Renal cortical epithelial cell (primary cell): ENCODE results near the gene MACO1. TPM values are rescaled to one million over a fixed set of nuclear protein-coding genes. Genes with fewer than 3 reads are reported as not detected.
"Not testable (repeated sequence)": the region's sequence is repeated elsewhere in the genome, so short reads cannot be mapped to it uniquely, and the experiment has no call there.

Experiments used
- DNase-seq: peaks from one replicate; pipeline ENCODE4 v3.0.0-alpha.2; 2011; ENCODE audit warnings: low read depth
- total RNA-seq: library from RNA; depleted of rRNA; stranded (reverse); fragments of >200 nt; gene quantifications from 2 replicates; pipeline ENCODE4 v1.2.3, GENCODE V29; 2014

Gene MACO1
- 20.2 and 21.0 TPM in 2 replicates for total RNA-seq

- DNase-seq = peak; percentile 87
These were observed at the start of gene MACO1 for GRCh38 chr1:25430073-25430966. TSS of gene MACO1 (plus strand) at chr1:25430897. CDS start at chr1:25431099, 202 bp downstream.

- not testable (repeated sequence) for DNase-seq
These were observed 48.2 kb upstream of the MACO1 start for GRCh38 chr1:25382543-25382942.

- DNase-seq = not testable (repeated sequence)
These were observed 47.6 kb upstream of the MACO1 start for GRCh38 chr1:25383090-25383489.

- not testable (repeated sequence) for DNase-seq
These were observed 46.8 kb upstream of the MACO1 start for GRCh38 chr1:25383875-25384274.

GRCh38 chr1:25387096-25387495, 43.6 kb upstream of the MACO1 start:
- DNase-seq = not testable (repeated sequence)

- not testable (repeated sequence) for DNase-seq
These were observed 42.0 kb upstream of the MACO1 start for GRCh38 chr1:25388691-25389090.

GRCh38 chr1:25389721-25390120, 41.0 kb upstream of the MACO1 start:
- DNase-seq = not testable (repeated sequence)

GRCh38 chr1:25392841-25393240, 37.9 kb upstream of the MACO1 start:
- DNase-seq = no peak

- DNase-seq = not testable (repeated sequence)
These were observed 33.1 kb upstream of the MACO1 start for GRCh38 chr1:25397549-25397948.

GRCh38 chr1:25398079-25398478, 32.6 kb upstream of the MACO1 start:
- not testable (repeated sequence) for DNase-seq

- DNase-seq = not testable (repeated sequence)
These were observed 27.5 kb upstream of the MACO1 start for GRCh38 chr1:25402947-25403803.

- not testable (repeated sequence) for DNase-seq
These were observed 24.9 kb upstream of the MACO1 start for GRCh38 chr1:25405731-25406305.

GRCh38 chr1:25409641-25410427, 20.9 kb upstream of the MACO1 start:
- not testable (repeated sequence) for DNase-seq

- not testable (repeated sequence) for DNase-seq
These were observed 17.6 kb upstream of the MACO1 start for GRCh38 chr1:25412872-25413623.

GRCh38 chr1:25414157-25414556, 16.5 kb upstream of the MACO1 start:
- not testable (repeated sequence) for DNase-seq

- DNase-seq = not testable (repeated sequence)
These were observed 16.1 kb upstream of the MACO1 start for GRCh38 chr1:25414578-25414977.

- DNase-seq = not testable (repeated sequence)
These were observed 13.4 kb upstream of the MACO1 start for GRCh38 chr1:25417280-25417679.

- not testable (repeated sequence) for DNase-seq
These were observed 11.4 kb upstream of the MACO1 start for GRCh38 chr1:25419339-25419738.

GRCh38 chr1:25420715-25421114, 10.0 kb upstream of the MACO1 start, which contains the start of gene RHCE:
TSS of gene RHCE (minus strand) at chr1:25420825. CDS start at chr1:25420786, 39 bp downstream.
- not testable (repeated sequence) for DNase-seq

GRCh38 chr1:25423206-25423605, 7.5 kb upstream of the MACO1 start:
- not testable (repeated sequence) for DNase-seq
